GM18907 (cell line): ENCODE measurements around the gene ATG4D.
A peak's percentile ranks its signal among the peaks of the same experiment; 100 is the strongest.

Source experiments
- ATAC-seq: cut with Tn5 transposase; IDR thresholded peaks from one replicate; pipeline ENCODE4 v1.9.1; 2021; ENCODE audit warnings: mild to moderate bottlenecking, moderate library complexity; ENCODE audit not compliant: unreplicated experiment

The ATG4D gene

GRCh38 chr19:10543420-10544241, at the start of gene ATG4D:
ATG4D (plus strand) TSS chr19:10543904; CDS start chr19:10544091, 187 bp downstream.
- ATAC-seq = peak; percentile 68

GRCh38 chr19:10497371-10497770, 46.3 kb upstream of the ATG4D start:
- ATAC-seq = no peak

GRCh38 chr19:10499550-10500246, 44.0 kb upstream of the ATG4D start:
- no peak for ATAC-seq

- no peak for ATAC-seq
These were observed 43.5 kb upstream of the ATG4D start for GRCh38 chr19:10500247-10500592.

GRCh38 chr19:10501971-10502523, 41.7 kb upstream of the ATG4D start:
- peak; percentile 47 for ATAC-seq

- peak; percentile 83 for ATAC-seq
These were observed 41.1 kb upstream of the ATG4D start for GRCh38 chr19:10502524-10503001.

GRCh38 chr19:10503002-10503789, 40.5 kb upstream of the ATG4D start, which contains the start of gene KEAP1:
KEAP1 (minus strand) TSS chr19:10503356; CDS start chr19:10500033, 3,323 bp downstream.
- ATAC-seq = no peak

GRCh38 chr19:10505583-10506229, 38.0 kb upstream of the ATG4D start:
- no peak for ATAC-seq

GRCh38 chr19:10508036-10508435, 35.7 kb upstream of the ATG4D start:
- ATAC-seq = no peak

GRCh38 chr19:10508707-10509106, 35.0 kb upstream of the ATG4D start:
- no peak for ATAC-seq

GRCh38 chr19:10510301-10510802, 33.4 kb upstream of the ATG4D start:
- ATAC-seq = no peak

- ATAC-seq = no peak
These were observed 30.5 kb upstream of the ATG4D start for GRCh38 chr19:10513223-10513622.

GRCh38 chr19:10514211-10515145, 29.2 kb upstream of the ATG4D start:
- no peak for ATAC-seq

- no peak for ATAC-seq
These were observed 27.7 kb upstream of the ATG4D start for GRCh38 chr19:10516064-10516385.

GRCh38 chr19:10516671-10517286, 26.9 kb upstream of the ATG4D start:
- no peak for ATAC-seq

GRCh38 chr19:10517361-10517759, 26.3 kb upstream of the ATG4D start, which contains the start of gene S1PR5:
S1PR5 (minus strand) TSS chr19:10517447; CDS start chr19:10515011, 2,436 bp downstream.
- no peak for ATAC-seq

GRCh38 chr19:10517760-10518443, 25.8 kb upstream of the ATG4D start:
- ATAC-seq = no peak
